Measurements from ENCODE around the gene PRR35. TPM values are rescaled to one million over a fixed set of nuclear protein-coding genes. Genes with fewer than 3 reads are reported as not detected.

PRR35 gene
- polyA plus RNA-seq (not detected in 3 replicates), polyA minus RNA-seq (not detected in 3 replicates)
- not detected for polyA plus RNA-seq (2011; ENCODE audit: low read depth)
- not detected in 2 replicates for polyA plus RNA-seq (2011; cell fraction: cytosol; rRNA removed)
- not detected in 2 replicates for polyA plus RNA-seq (2011; cell fraction: nucleus; rRNA removed)
- not detected in 2 replicates for polyA plus RNA-seq (2012; ENCODE audit: low replicate concordance)
- polyA minus RNA-seq (2011; cell fraction: cytosol; rRNA and poly(A)+ RNA removed) = not detected
- polyA minus RNA-seq (2011; cell fraction: nucleus; rRNA and poly(A)+ RNA removed) = not detected in 2 replicates

- no peaks in the 10 kb centered on the region for H3K9me1 ChIP-seq (ENCODE audit: control insufficient read depth, extremely low read depth, insufficient read depth, low read length)
- H3K4me3 ChIP-seq (ENCODE audit: control insufficient read depth in 2 of 3, extremely low read depth in 1 of 3, insufficient read depth in 2 of 3, low read depth in 1 of 3, low read length in 3 of 3) = no peak within 1 kb of the TSS
- H3K4me1 ChIP-seq (ENCODE audit: control insufficient read depth, extremely low read depth, insufficient read depth, low read length) = peaks cover 3% of the 10 kb centered on the region
- TF ChIP-seq EZH2 (IDR thresholded peaks at IDR 0.05; ENCODE audit: low read length) (no peak), CTCF (optimal IDR thresholded peaks at IDR 0.05 in 1 of 3, IDR thresholded peaks at IDR 0.05 in 1 of 3, conservative IDR thresholded peaks at IDR 0.05 in 1 of 3; ENCODE audit: extremely low read depth in 1 of 3, insufficient read depth in 2 of 3, low read length in 3 of 3) (no peak)
- no peak for DNase-seq (ENCODE audit: low read depth, low spot score)
- no peaks in the 10 kb centered on the region for H3K9me3 ChIP-seq (ENCODE audit: control insufficient read depth, low read depth, low read length)
- H3K4me2 ChIP-seq (ENCODE audit: control insufficient read depth, extremely low read depth, insufficient read depth, low read depth, low read length) = no peak within 1 kb of the TSS
- H3K79me2 ChIP-seq (ENCODE audit: control insufficient read depth, insufficient read depth, low read length) = no peaks in the 10 kb centered on the region
- no peak within 1 kb of the TSS for H2AFZ ChIP-seq (ENCODE audit: control insufficient read depth, low read length)
- dilution Hi-C loops (cut with MboI; ENCODE audit: extremely low pct_ligation_motif_present, low sequenced_read_pairs) = no loop called here
- no peak within 1 kb of the TSS for H3K27ac ChIP-seq (ENCODE audit: control insufficient read depth, insufficient read depth, low read length)
- no peak within 1 kb of the TSS for H3K9ac ChIP-seq (ENCODE audit: control insufficient read depth, extremely low read depth, insufficient read depth, low read length)
- no peaks in the 10 kb centered on the region for H3K36me3 ChIP-seq (ENCODE audit: control insufficient read depth in 2 of 2, extremely low read depth in 1 of 2, insufficient read depth in 2 of 2, low read length in 2 of 2)
- no peak for FAIRE-seq
- H3K27me3 ChIP-seq (ENCODE audit: control insufficient read depth, extremely low read depth, insufficient read depth, low read length) = peaks cover 50% of the 10 kb centered on the region
- no peaks in the 10 kb centered on the region for H4K20me1 ChIP-seq (ENCODE audit: control insufficient read depth, extremely low read depth, insufficient read depth, low read length)
Observed at GRCh38 chr16:560204-560700, at the start of gene PRR35. Gene PRR35 (plus strand): TSS chr16:560394. CDS start chr16:563295, 2,901 bp downstream.

GRCh38 chr16:512802-513201, 47.4 kb upstream of the PRR35 start:
- FAIRE-seq = no peak
- no peaks in the 10 kb centered on the region for H3K79me2 ChIP-seq (ENCODE audit: control insufficient read depth, insufficient read depth, low read length)
- H3K27me3 ChIP-seq (ENCODE audit: control insufficient read depth, extremely low read depth, insufficient read depth, low read length) = no peaks in the 10 kb centered on the region
- no peaks in the 10 kb centered on the region for H3K9me1 ChIP-seq (ENCODE audit: control insufficient read depth, extremely low read depth, insufficient read depth, low read length)
- no peak overlapping the region for H3K4me2 ChIP-seq (ENCODE audit: control insufficient read depth, extremely low read depth, insufficient read depth, low read depth, low read length)
- H2AFZ ChIP-seq (ENCODE audit: control insufficient read depth, low read length) = no peak overlapping the region
- dilution Hi-C loops (cut with MboI; ENCODE audit: extremely low pct_ligation_motif_present, low sequenced_read_pairs) = no loop called here
- no peak overlapping the region for H3K4me3 ChIP-seq (ENCODE audit: control insufficient read depth in 2 of 3, extremely low read depth in 1 of 3, insufficient read depth in 2 of 3, low read depth in 1 of 3, low read length in 3 of 3)
- no peaks in the 10 kb centered on the region for H3K9me3 ChIP-seq (ENCODE audit: control insufficient read depth, low read depth, low read length)
- H3K27ac ChIP-seq (ENCODE audit: control insufficient read depth, insufficient read depth, low read length) = no peak overlapping the region
- DNase-seq (ENCODE audit: low read depth, low spot score) = no peak
- H3K4me1 ChIP-seq (ENCODE audit: control insufficient read depth, extremely low read depth, insufficient read depth, low read length) = no peaks in the 10 kb centered on the region
- H4K20me1 ChIP-seq (ENCODE audit: control insufficient read depth, extremely low read depth, insufficient read depth, low read length) = peaks cover 2% of the 10 kb centered on the region
- TF ChIP-seq EZH2 (IDR thresholded peaks at IDR 0.05; ENCODE audit: low read length) (no peak), CTCF (optimal IDR thresholded peaks at IDR 0.05 in 1 of 3, IDR thresholded peaks at IDR 0.05 in 1 of 3, conservative IDR thresholded peaks at IDR 0.05 in 1 of 3; ENCODE audit: extremely low read depth in 1 of 3, insufficient read depth in 2 of 3, low read length in 3 of 3) (no peak)
- H3K36me3 ChIP-seq (ENCODE audit: control insufficient read depth in 2 of 2, extremely low read depth in 1 of 2, insufficient read depth in 2 of 2, low read length in 2 of 2) = peaks cover 7 to 12% of the 10 kb centered on the region in 2 experiments
- H3K9ac ChIP-seq (ENCODE audit: control insufficient read depth, extremely low read depth, insufficient read depth, low read length) = no peak overlapping the region

Measured in keratinocyte (primary cell).